ENCODE results near the gene KMT5C.

GRCh38 chr19:55339105-55339888 is at the start of gene KMT5C:
- TF ChIP-seq CTCF (conservative IDR thresholded peaks at IDR 0.05; ENCODE audit: low read length) (no peak), EZH2phosphoT487 (IDR thresholded peaks at IDR 0.05; ENCODE audit: borderline replicate concordance, low read depth, low read length) (no peak)

Data from OCI-LY7 (cell line).